Skeletal muscle tissue (tissue), 4 donors: ENCODE measurements around the gene PLA2G4F. TPM values are rescaled to one million over a fixed set of nuclear protein-coding genes. Genes with fewer than 3 reads are reported as not detected.

Experiments used
- H3K27ac ChIP-seq: one replicate; pipeline ENCODE4 v1.7.0; 2013; ENCODE audit warnings: mild to moderate bottlenecking, low read depth, low read length, inconsistent platforms
- H3K27me3 ChIP-seq, 3 donors: one replicate each; pipeline ENCODE4 v1.7.0; 2013; ENCODE audit warnings: low read length in 3 of 3; ENCODE audit not compliant: control insufficient read depth in 3 of 3, insufficient read depth in 3 of 3
- H3K36me3 ChIP-seq, 3 donors: one replicate each; pipeline ENCODE4 v1.7.0; 2013; ENCODE audit warnings: low read length in 3 of 3; ENCODE audit not compliant: control insufficient read depth in 3 of 3, insufficient read depth in 3 of 3
- H3K4me1 ChIP-seq, 3 donors: one replicate each; pipeline ENCODE4 v1.7.0; 2013; ENCODE audit warnings: low read length in 3 of 3, mild to moderate bottlenecking in 3 of 3; ENCODE audit not compliant: control insufficient read depth in 3 of 3, insufficient read depth in 3 of 3
- H3K4me3 ChIP-seq, 3 donors: one replicate each; pipeline ENCODE4 v1.7.0; 2013; ENCODE audit warnings: low read length in 3 of 3
- H3K9ac ChIP-seq, 3 donors: one replicate each; pipeline ENCODE4 v1.7.0; 2013; ENCODE audit warnings: low read length in 3 of 3, mild to moderate bottlenecking in 3 of 3, moderate library complexity in 2 of 3, low read depth in 1 of 3
- H3K9me3 ChIP-seq, 3 donors: one replicate each; pipeline ENCODE4 v1.7.0; 2013; ENCODE audit warnings: low read length in 3 of 3; ENCODE audit not compliant: control insufficient read depth in 3 of 3
- total RNA-seq: library from RNA; depleted of rRNA; stranded (reverse); fragments of >200 nt; gene quantifications from one replicate; pipeline ENCODE4 v1.2.3, GENCODE V29; 2014
- donor health status: Osteomylitis.

Gene PLA2G4F
- total RNA-seq, 1 donor from 2014 or later, result not detected

DNA sequence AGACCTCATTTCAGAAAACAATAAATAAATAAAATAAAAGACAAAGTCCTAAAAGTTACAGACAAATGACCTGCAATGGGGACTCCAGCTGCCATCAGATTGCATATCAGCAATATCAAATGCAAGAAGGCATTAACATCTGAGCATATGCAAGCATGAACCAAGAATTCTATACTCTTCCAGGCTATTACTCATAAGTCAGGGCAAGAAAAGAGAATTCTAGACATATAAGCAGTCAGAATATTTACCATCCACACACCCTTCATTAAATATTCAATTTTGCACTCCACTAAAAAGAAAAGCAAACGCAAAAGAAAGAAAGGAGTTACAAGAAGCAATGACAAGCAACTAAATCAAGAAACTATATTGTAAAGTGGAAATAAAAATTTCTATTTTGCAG is 21.1 kb downstream of the PLA2G4F start:
- no peaks in the 10 kb centered on the region for H3K36me3 ChIP-seq
- no peak overlapping the region for H3K9ac ChIP-seq
- H3K4me1 ChIP-seq, result peaks cover 0 to 2% (median 0%) of the 10 kb centered on the region in 3 donors
- H3K9me3 ChIP-seq, result no peaks in the 10 kb centered on the region
- no peak overlapping the region for H3K4me3 ChIP-seq
- H3K27ac ChIP-seq, result no peak overlapping the region
- peaks cover 0 to 6% (median 0%) of the 10 kb centered on the region in 3 donors for H3K27me3 ChIP-seq

DNA sequence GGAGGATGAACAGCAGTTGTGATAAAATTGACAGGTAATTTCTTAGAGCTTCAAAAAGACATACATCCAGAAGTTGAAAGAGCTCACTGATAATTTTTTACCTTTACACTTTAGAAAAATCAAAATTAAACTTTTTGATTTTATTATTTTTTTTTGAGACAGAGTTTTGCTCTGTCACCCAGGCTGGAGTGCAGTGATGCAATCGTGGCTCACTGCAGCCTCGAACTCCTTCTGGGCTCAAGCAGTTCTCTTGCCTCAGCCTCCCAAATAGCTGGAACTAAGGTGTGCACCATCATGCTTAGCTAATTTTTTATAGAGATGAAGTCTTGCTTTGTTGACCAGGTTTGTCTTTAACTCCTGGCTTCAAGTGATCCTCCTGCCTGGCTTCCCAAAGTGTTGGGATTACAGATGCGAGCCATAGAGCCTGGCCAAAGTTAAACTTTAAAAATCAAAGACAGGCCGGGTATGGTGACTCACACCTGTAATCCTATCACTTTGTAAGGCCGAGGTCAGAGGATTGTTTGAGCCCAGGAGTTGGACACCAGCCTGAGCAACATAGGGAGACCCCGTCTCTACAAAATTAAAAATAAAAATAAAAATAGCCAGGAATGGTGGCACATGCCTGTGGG is 21.7 kb downstream of the PLA2G4F start:
- Histone ChIP-seq H3K4me3 (no peak overlapping the region), H3K27ac (no peak overlapping the region), H3K9me3 (no peaks in the 10 kb centered on the region), H3K9ac (no peak overlapping the region), H3K36me3 (no peaks in the 10 kb centered on the region), H3K27me3 (peaks cover 0 to 10% (median 0%) of the 10 kb centered on the region in 3 donors), H3K4me1 (peaks cover 0 to 2% (median 0%) of the 10 kb centered on the region in 3 donors)

DNA sequence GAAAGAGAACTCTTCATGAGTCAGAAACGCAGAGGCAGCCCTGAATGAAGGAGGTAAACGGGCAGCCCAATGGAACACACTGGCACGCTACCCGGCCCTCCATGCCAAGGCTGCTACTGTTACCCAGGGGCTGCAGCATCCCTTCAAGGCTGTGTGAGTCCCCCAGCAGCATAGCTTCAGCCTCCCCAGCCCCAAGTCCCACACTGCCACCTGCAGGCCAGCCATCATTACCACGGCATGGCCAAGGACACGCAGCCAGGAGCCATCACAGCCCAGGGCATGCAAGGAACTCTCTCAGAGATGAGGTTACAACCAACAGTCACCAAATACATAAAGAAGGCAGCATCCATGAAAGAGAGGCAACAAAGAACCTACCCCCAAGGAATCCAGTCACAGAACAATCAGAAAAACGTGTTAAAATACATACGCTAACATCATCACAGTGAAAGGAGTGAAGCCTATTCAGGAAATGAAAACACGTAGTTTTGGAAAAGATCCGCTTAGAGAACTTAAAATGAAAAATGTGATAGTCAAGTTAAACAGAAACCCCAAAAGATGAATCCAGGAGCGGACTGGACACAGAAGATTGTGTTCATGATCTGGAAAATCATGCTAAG is 22.4 kb downstream of the PLA2G4F start:
- no peaks in the 10 kb centered on the region for H3K9me3 ChIP-seq
- peaks cover 0 to 10% (median 0%) of the 10 kb centered on the region in 3 donors for H3K27me3 ChIP-seq
- no peak overlapping the region for H3K27ac ChIP-seq
- H3K36me3 ChIP-seq, result no peaks in the 10 kb centered on the region
- no peak overlapping the region for H3K9ac ChIP-seq
- H3K4me3 ChIP-seq, result no peak overlapping the region
- peaks cover 0 to 2% (median 0%) of the 10 kb centered on the region in 3 donors for H3K4me1 ChIP-seq

DNA sequence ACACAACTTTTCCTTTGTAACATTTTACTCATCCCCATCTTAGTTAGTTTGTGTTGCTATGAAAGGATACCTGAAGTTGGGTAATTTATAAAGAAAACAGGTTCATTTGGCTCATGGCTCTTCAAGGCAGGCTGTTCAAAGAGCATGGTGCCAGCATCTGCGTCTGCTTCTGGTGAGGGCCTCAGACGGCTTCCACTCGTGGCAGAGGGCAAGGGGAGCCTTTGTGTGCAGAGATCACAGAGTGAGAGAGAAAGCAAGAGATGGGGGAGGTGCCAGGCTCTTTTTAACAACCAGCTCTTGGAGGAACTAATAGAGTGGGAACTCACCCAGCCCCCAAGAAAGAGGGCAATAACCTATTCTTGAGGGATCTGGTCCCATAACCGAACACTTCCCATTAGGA is 23.1 kb downstream of the PLA2G4F start:
- Histone ChIP-seq H3K4me3 (no peak overlapping the region), H3K9me3 (no peaks in the 10 kb centered on the region), H3K36me3 (no peaks in the 10 kb centered on the region), H3K27ac (no peak overlapping the region), H3K4me1 (peaks cover 0 to 2% (median 0%) of the 10 kb centered on the region in 3 donors), H3K9ac (no peak overlapping the region), H3K27me3 (peaks cover 0 to 10% (median 0%) of the 10 kb centered on the region in 3 donors)

DNA sequence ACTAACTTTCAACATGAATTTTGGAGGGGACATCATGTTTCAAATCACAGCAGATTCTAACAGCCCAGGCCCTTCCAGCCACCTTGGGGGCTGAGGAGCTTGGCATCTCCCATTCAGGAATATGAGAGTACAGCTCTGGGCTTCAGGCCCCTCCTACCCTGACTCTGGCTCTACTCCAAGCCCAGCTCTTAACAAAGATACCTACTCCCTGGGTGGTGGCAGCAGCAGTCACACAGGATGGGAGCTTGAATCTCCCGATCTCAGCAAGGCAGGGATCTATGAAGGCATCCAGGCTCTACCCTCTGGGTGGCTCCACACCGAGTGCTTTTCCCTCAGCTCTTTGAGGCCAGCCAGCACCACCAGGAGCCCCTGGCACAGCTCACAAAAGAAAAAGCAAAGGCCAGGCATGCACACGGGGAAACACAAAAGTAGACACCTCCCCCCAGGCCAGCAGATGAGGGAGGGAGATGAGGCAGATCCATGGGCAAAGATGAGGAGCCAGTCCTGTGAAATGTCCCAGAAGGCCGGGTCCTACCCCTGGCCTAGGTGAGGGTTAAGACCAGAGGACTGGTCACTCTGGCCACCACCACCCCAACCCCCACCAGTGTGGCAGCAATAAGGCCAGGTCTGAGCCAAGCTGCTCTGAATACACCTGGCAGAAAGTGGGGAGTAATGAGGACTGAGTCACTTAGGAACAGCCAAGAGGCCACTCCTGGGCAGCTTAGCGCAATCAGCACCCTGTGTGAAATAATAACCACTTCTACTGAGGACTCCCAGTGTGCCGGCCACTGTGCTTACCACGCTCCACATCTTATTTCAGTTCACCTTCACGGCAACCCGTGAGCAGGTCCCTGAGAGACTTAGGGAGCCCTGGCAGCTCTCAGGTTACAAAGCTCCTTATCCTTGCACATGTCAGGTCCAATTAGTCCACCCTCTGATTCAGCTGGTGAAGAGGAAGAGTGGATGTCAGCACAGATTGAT is 24.3 kb downstream of the PLA2G4F start:
- no peaks in the 10 kb centered on the region for H3K9me3 ChIP-seq
- no peaks in the 10 kb centered on the region for H3K36me3 ChIP-seq
- H3K27ac ChIP-seq, result no peak overlapping the region
- H3K4me1 ChIP-seq, result peaks cover 0 to 2% (median 0%) of the 10 kb centered on the region in 3 donors
- peaks cover 0 to 10% (median 4%) of the 10 kb centered on the region in 3 donors for H3K27me3 ChIP-seq
- no peak overlapping the region for H3K9ac ChIP-seq
- H3K4me3 ChIP-seq, result no peak overlapping the region

DNA sequence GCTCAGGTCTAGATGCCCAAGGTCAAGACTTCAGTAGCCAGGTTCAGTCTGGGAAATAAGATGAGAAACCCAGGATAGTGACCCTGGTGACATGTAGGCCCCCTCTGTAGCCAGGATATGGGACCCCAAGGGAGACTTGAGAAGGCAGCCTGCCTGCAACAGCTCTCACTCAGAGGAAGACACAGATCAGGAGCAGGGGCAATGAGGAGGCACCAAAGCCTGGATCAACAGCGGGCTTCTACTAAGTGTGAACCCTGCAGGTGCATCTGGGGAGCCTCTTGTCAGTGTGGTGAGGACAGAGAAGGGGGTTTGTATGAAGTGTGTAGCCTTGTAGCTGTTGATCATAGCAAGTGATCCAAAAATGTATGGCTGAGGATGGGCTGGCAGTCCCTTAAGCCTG is 25.4 kb downstream of the PLA2G4F start:
- Histone ChIP-seq H3K36me3 (no peaks in the 10 kb centered on the region), H3K4me1 (peaks cover 0 to 2% (median 0%) of the 10 kb centered on the region in 3 donors), H3K27me3 (peaks cover 0 to 10% (median 4%) of the 10 kb centered on the region in 3 donors), H3K9me3 (no peaks in the 10 kb centered on the region), H3K9ac (no peak overlapping the region), H3K4me3 (no peak overlapping the region), H3K27ac (no peak overlapping the region)

DNA sequence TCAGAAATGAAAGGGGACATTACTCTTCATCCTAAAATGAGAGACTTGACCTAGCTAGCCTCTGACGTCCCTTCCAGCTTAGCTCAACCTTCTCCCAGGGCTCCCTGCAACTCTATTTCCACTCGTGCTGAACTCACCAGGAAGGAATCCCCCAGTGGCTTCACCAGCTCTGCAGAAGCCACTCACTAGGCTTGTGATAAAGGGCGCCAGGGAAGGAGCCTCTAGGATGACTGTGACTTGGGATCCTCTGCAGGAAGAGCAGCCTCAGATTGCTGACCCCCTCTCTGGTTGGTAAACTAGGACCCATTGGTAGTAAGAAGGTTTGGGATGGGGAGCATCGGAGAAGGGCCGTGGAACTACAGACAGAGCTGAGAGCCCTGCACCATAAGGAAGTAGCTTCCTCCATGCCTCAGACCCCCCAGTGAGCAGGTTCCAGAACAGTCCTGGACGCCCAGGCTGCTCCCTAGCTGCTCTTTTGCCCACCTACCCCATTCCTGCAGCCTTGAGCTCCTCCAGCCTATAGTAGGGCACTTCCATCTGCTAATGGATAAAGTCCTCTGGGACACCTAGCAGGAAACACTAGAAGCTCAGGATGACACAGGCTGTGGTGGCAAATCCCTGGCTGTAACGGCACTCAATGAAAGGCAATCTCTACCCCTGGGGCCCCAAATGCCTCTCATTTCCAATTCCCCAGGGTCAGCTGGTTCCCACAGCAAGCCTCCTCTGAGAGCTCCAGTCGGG is 26.0 kb downstream of the PLA2G4F start:
- Histone ChIP-seq H3K4me1 (peaks cover 0 to 2% (median 0%) of the 10 kb centered on the region in 3 donors), H3K27me3 (peaks cover 0 to 10% (median 4%) of the 10 kb centered on the region in 3 donors), H3K36me3 (no peaks in the 10 kb centered on the region)

DNA sequence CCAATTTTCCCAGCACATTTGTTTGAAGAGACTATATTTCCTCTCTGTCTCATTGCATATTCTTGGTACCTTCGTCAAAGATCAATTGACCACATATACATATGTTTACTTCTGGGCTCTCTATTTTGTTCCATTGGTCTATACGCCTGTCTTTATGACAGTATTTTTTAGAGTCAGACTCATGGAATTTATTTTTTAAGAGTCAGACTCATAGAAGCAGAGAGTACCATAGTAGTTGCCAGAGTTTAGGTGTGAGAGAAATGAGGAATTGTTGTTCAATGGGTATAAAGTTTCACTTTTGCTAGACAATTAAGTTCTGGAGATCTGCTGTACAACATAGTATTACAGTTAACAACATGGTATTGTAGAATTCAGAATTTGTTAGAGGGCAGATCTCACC is 27.1 kb downstream of the PLA2G4F start:
- no peaks in the 10 kb centered on the region for H3K9me3 ChIP-seq
- peaks cover 0 to 2% (median 0%) of the 10 kb centered on the region in 3 donors for H3K4me1 ChIP-seq
- H3K27me3 ChIP-seq, result peaks cover 0 to 10% (median 4%) of the 10 kb centered on the region in 3 donors
- no peaks in the 10 kb centered on the region for H3K36me3 ChIP-seq
- H3K4me3 ChIP-seq, result no peak overlapping the region
- no peak overlapping the region for H3K9ac ChIP-seq
- no peak overlapping the region for H3K27ac ChIP-seq

More for the DNA sequence above, 26.0 kb downstream of the PLA2G4F start:
- Histone ChIP-seq H3K9ac (no peak overlapping the region), H3K27ac (no peak overlapping the region), H3K4me3 (no peak overlapping the region), H3K9me3 (no peaks in the 10 kb centered on the region)

DNA sequence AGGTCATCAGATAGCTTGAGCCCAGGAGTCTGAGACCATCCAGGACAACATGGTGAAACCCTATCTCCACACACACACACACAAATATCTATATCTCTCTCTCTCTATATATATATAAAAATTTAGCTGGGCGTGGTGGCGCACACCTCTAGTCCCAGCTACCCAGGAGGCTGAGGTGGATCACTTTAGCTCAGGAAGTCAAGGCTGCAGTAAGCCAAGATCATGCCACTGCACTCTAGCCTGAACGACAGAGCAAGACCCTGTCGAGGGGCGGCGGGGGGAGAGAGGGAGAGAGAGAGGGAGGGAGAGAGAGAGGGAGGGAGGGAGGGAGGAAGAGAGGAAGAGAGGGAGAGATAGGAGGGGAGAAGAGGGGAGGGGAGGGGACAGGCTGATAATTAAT is 28.0 kb downstream of the PLA2G4F start:
- Histone ChIP-seq H3K27me3 (peaks cover 0 to 10% (median 4%) of the 10 kb centered on the region in 3 donors), H3K36me3 (no peaks in the 10 kb centered on the region), H3K4me3 (no peak overlapping the region), H3K9me3 (no peaks in the 10 kb centered on the region), H3K4me1 (peaks cover 0 to 2% (median 0%) of the 10 kb centered on the region in 3 donors), H3K9ac (no peak overlapping the region), H3K27ac (no peak overlapping the region)
